SH-SY5Y (cell line): ENCODE data around the gene TRIM38.

Experiments
- GATA2 ChIP-seq: IDR thresholded peaks from 2 replicates; pipeline ENCODE4 v1.6.1; 2011; ENCODE audit warnings: mild to moderate bottlenecking, low read depth, low read length
- GATA3 ChIP-seq: IDR thresholded peaks from 2 replicates; pipeline ENCODE4 v1.6.1; 2011; ENCODE audit warnings: low read depth, mild to moderate bottlenecking, low read length, moderate library complexity

GRCh38 chr6:26006086-26006939, 43.7 kb downstream of the TRIM38 start:
- TF ChIP-seq GATA2 (no peak), GATA3 (no peak)
